DND-41 (cell line): ENCODE results near the gene KRTAP10-7.

ENCODE experiments used
- EZH2 ChIP-seq: IDR thresholded peaks from 3 replicates; pipeline ENCODE4 v1.6.1; 2012; ENCODE audit warnings: borderline replicate concordance, low read depth, mild to moderate bottlenecking, moderate library complexity, low read length, inconsistent platforms; ENCODE audit not compliant: severe bottlenecking
- TF ChIP-seq, protein P1 (sequence below): IDR thresholded peaks from 2 replicates; pipeline ENCODE4 v1.5.1; 2012; ENCODE audit warnings: borderline replicate concordance, low read length, moderate library complexity, mild to moderate bottlenecking; ENCODE audit not compliant: poor library complexity, severe bottlenecking; ENCODE audit errors: extremely low read depth

DNA sequence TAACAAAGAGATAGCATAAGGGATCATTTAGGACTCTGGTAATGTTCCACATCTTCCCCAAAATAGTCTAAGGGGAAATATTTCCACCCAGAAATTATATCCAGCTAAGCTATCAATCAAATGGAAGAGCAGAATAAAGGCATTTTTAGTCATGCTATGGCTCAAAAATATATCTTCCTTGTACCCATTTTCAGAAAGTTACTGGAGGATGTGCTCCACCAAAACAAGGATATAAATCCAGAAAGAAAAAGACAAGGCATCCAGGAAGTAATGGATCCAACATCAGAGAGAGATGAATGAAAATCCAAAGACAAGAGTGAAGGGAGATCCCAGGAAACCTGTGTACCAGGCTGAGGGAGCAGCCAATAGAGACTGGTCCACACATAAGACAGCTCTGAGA, 8.8 kb downstream of the KRTAP10-7 start:
- TF ChIP-seq, protein P1, sequence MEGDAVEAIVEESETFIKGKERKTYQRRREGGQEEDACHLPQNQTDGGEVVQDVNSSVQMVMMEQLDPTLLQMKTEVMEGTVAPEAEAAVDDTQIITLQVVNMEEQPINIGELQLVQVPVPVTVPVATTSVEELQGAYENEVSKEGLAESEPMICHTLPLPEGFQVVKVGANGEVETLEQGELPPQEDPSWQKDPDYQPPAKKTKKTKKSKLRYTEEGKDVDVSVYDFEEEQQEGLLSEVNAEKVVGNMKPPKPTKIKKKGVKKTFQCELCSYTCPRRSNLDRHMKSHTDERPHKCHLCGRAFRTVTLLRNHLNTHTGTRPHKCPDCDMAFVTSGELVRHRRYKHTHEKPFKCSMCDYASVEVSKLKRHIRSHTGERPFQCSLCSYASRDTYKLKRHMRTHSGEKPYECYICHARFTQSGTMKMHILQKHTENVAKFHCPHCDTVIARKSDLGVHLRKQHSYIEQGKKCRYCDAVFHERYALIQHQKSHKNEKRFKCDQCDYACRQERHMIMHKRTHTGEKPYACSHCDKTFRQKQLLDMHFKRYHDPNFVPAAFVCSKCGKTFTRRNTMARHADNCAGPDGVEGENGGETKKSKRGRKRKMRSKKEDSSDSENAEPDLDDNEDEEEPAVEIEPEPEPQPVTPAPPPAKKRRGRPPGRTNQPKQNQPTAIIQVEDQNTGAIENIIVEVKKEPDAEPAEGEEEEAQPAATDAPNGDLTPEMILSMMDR: no peak
- no peak for TF ChIP-seq EZH2
